Femur (tissue), 1 donor: ENCODE data around the gene VDR.

Source experiments
- DNase-seq: peaks from one replicate; pipeline ENCODE4 v3.0.0-alpha.2; 2017

VDR gene

GRCh38 chr12:47904713-47905709, at the start of gene VDR:
Gene VDR (minus strand): TSS chr12:47904994. CDS start chr12:47879113, 25,881 bp downstream.
- peak; percentile 90 for DNase-seq

- no peak for DNase-seq
These were observed 49.3 kb upstream of the VDR start for GRCh38 chr12:47954058-47954457.

- no peak for DNase-seq
These were observed 46.2 kb upstream of the VDR start for GRCh38 chr12:47950856-47951468.

GRCh38 chr12:47949441-47950341, 44.9 kb upstream of the VDR start:
- DNase-seq = peak; percentile 85

GRCh38 chr12:47947341-47947740, 42.5 kb upstream of the VDR start:
- DNase-seq = peak; percentile 67

GRCh38 chr12:47946413-47947323, 41.9 kb upstream of the VDR start:
- DNase-seq = peak; percentile 53

- no peak for DNase-seq
These were observed 40.5 kb upstream of the VDR start for GRCh38 chr12:47945341-47945728.

- no peak for DNase-seq
These were observed 40.0 kb upstream of the VDR start for GRCh38 chr12:47944685-47945340.

GRCh38 chr12:47943623-47944340, 39.0 kb upstream of the VDR start:
- DNase-seq = no peak

- no peak for DNase-seq
These were observed 37.9 kb upstream of the VDR start for GRCh38 chr12:47942614-47943225.

GRCh38 chr12:47941871-47942613, 37.2 kb upstream of the VDR start:
- DNase-seq = peak; percentile 62

GRCh38 chr12:47941475-47941780, 36.6 kb upstream of the VDR start:
- no peak for DNase-seq

- no peak for DNase-seq
These were observed 36.1 kb upstream of the VDR start for GRCh38 chr12:47940773-47941474.

- no peak for DNase-seq
These were observed 34.3 kb upstream of the VDR start for GRCh38 chr12:47939009-47939601.

GRCh38 chr12:47938594-47938993, 33.8 kb upstream of the VDR start:
- DNase-seq = no peak

GRCh38 chr12:47938093-47938492, 33.3 kb upstream of the VDR start:
- no peak for DNase-seq

- DNase-seq = peak; percentile 90
These were observed 30.4 kb upstream of the VDR start for GRCh38 chr12:47935184-47935583.

- DNase-seq = no peak
These were observed 26.4 kb upstream of the VDR start for GRCh38 chr12:47931187-47931586.

- DNase-seq = no peak
These were observed 25.8 kb upstream of the VDR start for GRCh38 chr12:47930634-47931033.
